Erythroblast (primary cell): ENCODE results near the gene CD38.
A peak's percentile ranks its signal among the peaks of the same experiment; 100 is the strongest.
"Not testable (repeated sequence)": the region's sequence is repeated elsewhere in the genome, so short reads cannot be mapped to it uniquely, and the experiment has no call there.

Experiments
- DNase-seq, 2 experiments: peaks; one replicate each; lab custom pipeline; 2025; lab: John Stamatoyannopoulos, UW
- GATA1 ChIP-seq: IDR thresholded peaks from 2 replicates; pipeline ENCODE4 v1.6.1; 2011; ENCODE audit warnings: low read depth, mild to moderate bottlenecking, control low read depth, low read length, moderate library complexity
- POLR2A ChIP-seq: IDR thresholded peaks from 2 replicates; pipeline ENCODE4 v1.6.1; 2011; ENCODE audit warnings: mild to moderate bottlenecking, low read length

CD38 gene

DNA sequence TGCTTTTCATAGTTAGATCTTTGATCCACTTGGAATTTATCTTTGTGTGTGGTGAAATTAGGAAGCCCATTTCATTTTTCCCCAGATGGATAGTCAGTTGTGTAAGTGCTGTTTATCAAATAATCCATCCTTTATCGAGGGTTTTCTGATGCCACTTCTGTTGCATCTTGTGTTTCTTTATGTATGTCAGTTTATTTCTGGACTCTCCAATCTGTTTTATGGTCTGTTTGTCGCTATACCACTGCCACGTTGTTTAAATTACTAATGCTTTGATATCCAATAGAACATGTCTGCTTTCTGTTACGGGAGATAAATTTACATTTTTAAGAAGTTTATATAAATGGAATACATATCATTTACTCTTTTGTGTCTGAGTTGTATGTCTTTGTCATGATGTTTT, 21.0 kb downstream of the CD38 start:
- TF ChIP-seq POLR2A (no peak), GATA1 (no peak)
- DNase-seq = no peak

DNA sequence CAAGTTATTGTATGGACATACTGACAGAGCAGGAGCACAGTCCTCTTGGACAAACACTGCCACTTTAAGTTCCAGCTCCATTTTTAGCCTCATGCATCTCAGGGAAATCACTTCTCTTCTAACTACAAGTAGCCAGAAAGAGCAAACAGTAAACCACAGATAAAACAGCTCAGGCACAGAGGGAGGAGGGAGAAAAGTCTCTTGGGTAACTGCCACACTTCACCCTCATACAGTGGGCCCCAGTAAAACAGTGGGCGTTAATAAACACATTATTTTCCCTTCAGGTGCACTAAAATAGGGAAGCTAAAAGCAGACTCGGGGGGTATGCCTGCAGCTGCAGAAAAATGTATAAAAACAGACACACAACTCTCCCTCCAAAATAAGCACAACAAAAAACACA, 21.6 kb downstream of the CD38 start:
- no peak for TF ChIP-seq GATA1
- TF ChIP-seq POLR2A = no peak
- no peak for DNase-seq

DNA sequence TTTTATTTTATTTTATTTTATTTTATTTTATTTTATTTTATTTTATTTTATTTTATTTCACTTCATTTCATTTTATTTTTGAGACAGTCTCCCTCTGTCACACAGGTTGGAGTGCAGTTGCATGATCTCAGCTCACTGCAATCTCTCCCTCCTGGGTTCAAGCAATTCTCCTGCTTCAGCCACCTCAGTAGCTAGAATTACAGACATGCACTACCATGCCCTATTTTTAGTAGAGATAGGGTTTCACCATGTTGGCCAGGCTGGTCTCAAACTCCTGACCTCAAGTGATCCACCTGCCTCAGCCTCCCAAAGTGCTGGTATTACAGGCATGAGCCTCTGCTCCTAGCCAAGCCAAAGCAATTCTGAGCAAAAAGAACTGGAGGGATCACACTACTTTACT, 24.4 kb downstream of the CD38 start:
- not testable (repeated sequence) for DNase-seq

DNA sequence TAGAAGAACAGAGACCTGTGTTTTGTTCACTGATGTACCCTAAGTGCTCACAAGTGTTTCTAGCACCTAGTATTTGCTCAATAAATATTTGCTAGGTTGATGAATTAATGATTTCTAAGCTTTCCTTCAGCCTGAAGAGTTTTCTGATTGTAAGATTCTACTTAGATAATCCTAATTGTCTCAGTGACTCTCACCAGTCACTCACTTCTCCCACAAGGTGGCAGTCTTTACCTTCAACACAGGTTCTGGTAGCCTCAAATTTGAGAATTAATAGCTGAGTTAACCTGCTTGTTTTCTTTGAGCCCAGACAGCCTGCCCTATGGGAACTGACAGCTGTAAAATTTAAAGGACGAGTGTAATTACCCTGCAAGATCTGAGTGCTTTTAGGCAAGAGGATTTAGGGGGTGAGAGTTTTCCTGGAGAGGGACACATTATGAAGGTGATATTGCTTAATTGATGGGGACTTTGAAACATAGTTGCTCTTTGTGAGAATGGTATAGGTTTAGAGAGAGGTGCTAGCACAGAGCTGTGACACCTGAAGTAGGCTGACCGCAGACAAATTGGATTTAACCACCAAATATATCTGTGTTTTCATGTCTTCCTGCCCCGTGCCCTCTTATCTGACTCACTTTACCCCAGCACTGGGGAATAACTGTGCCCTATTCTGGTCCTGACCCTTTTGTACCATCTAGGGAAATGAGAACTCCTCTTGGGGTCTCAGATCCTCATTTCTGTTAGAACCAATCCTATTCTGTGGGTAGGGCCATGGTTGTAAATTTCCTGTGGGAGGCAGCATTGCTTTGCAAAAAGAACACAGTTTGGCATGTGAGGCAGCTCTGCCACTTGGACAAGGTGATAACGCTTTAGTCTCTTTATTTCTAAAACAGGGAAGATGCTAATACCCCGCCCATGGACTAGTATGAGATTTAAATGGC, 27.7 kb downstream of the CD38 start:
- no peak for TF ChIP-seq POLR2A
- TF ChIP-seq GATA1 = no peak
- peak; percentile 37 to 53 for DNase-seq

DNA sequence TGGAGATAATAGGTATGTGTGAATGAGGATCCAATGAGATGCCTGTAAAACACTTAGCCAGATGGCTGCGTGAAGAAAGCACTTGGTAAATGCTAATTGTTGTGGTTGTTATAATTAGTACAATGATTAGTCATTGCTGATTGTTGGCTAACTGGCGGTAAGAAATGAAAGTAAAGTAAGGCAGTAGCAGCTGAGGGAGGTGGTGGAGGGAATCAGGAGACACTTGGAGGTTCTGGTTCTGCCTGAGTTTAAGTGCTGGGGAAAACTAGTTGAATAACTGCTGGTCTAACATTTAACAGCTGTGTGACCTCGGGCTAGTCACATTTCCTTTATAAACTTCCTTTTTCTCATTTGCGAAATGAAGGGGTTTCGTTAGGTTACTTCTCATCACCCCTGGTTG, 30.9 kb downstream of the CD38 start:
- no peak for TF ChIP-seq GATA1
- TF ChIP-seq POLR2A = no peak
- no peak for DNase-seq

DNA sequence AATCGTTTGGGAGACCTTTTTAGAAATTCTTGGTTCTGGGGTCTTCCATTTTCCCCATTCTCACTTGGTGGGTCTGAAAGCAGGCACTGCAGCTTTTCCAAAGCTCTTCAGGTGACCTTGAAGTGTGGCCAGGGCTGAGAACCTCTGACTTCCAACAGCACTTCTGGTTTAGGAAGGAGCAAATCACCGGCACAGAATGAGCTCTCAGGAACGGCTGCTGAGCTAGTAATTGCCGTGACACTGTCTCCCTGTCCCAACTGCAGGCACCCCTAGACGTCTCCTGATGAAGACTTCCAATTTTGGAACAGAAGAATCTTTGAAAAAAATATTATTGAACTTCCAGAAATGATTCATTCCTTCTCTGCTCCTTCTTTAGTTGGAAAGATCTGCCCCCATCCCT, 31.3 kb downstream of the CD38 start:
- TF ChIP-seq GATA1 (no peak), POLR2A (no peak)
- DNase-seq = no peak

DNA sequence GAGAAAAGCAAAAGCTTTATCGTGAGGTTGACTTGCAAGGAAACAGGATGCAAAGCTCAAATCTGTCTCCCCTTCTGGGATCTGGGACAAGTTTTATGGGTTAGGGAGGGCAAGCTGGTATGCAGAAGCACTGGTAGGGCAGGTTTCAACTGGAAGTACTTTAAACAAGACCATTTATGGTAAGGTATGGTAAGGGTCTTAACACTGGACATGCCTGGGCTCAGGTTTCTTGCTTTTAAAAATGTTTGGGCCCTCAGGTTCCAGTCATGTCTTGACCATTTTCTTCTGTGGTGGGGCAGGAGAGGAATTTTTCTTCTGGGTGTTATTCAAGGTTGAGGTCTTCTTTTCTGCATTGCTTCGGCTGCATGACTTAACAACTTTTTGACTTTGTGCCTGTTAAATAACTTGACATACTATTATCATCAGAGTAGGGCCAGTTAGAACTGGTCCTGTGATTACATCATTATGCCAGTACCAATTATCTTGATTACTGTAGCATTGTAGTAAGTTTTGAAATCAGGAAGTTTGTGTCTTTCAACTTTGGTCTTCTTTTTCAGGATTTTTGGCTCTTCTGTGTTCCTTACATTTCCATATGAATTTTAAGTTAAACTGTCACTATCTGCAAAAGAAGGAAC, 33.7 kb downstream of the CD38 start:
- no peak for DNase-seq

DNA sequence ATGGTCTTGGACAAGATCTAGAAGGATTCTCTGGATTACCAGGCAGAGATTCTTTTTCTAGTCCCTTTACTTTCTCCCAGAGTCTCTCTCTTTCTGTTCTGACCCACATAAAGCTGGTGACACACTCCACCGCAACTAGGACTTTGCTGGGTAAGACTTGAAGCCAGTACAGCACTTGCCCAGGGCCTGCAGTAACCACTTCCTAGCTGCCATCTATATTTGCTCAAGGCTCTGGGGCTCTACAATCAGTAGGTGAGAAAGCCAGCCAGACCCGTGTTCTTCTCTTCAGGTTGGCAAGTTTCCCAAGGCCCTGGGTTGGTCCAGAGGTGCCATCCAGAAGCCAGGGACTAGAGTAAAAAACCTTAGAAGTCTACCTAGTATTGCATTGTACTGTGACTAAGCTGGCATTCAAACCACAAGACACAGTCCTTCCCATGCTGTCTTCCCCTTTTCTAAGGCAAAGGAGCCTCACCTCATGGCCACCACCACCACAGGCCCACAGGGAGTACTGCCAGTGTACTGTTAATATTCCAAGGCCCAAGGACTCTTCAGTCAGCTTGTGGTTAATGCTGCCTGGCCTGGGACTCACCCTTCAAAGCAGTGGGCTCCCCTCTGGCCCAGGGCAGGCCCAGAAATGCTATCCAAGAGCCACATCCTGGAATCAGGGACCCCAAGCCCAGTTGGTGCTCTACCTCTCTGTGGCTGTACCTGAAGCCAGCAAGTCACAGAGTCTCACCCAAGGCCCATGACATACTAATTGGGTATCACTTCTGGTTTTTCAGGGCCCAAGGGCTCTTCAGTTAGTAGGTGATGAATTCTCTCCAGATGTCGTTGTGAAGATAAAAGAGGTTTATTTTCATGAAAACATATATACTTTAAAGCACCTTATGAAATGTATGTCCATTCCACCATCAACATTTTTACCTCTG, 54.7 kb downstream of the CD38 start:
- TF ChIP-seq GATA1 (no peak), POLR2A (no peak)
- no peak for DNase-seq

More for the DNA sequence above, 33.7 kb downstream of the CD38 start:
- TF ChIP-seq POLR2A (no peak), GATA1 (no peak)

DNA sequence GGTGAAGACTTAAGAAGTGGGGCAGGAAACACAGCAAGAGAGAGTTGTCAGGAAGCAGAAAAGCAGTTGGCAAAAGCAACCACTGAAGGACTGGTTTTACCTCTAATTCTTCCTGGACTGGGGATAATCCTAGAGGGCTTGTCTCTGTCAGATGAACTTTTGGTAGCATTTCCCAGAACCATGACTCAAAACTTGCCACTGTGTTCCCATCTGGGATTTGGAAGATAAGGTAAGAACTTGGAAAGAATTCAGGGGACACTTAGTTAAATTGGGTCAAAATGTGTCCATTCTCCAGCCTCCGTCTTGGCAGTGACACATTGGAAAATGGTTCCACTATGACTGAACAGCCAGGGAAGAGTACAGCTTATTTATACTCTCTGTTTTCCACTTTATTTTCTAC, 55.7 kb downstream of the CD38 start:
- no peak for TF ChIP-seq POLR2A
- no peak for TF ChIP-seq GATA1
- no peak for DNase-seq

DNA sequence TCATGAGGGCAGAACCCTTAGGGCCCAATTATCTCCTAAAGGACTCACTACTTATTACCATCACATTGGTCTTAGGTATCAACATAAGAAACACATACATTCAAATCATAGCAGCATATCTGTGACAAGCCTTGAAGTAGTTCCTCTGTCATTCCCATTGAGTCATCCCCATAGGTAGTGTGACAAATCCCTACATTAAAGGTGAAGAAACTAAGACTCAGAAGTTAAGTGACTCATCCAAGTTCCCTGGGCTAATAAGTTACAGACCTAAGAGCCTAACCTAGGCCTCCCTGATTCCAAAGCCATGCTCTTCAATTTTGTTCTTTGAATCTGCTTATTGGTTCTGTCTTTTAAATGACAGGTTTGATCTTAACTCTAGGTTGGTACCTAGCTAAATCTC, 58.2 kb downstream of the CD38 start:
- DNase-seq = no peak
- TF ChIP-seq GATA1 = no peak

DNA sequence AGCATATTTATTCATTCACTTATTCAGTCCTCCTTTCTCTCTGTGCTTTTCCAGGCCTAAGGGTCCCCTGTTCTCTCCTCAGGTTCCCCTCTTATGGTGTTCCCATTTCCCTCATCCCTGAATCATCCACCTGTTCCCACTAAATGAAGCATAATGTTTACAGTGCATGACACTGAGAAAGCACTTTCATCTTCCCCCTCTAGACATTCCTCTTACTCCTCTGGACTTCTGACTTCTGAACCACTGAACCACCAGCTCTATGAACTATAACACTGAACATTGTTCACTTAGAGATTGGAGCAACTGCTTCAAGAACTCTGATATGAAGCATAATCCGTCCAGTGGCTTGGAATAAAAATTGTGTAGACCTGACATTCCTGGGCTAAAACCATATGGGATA, 59.5 kb downstream of the CD38 start:
- no peak for TF ChIP-seq GATA1
- no peak for TF ChIP-seq POLR2A
- DNase-seq = no peak

DNA sequence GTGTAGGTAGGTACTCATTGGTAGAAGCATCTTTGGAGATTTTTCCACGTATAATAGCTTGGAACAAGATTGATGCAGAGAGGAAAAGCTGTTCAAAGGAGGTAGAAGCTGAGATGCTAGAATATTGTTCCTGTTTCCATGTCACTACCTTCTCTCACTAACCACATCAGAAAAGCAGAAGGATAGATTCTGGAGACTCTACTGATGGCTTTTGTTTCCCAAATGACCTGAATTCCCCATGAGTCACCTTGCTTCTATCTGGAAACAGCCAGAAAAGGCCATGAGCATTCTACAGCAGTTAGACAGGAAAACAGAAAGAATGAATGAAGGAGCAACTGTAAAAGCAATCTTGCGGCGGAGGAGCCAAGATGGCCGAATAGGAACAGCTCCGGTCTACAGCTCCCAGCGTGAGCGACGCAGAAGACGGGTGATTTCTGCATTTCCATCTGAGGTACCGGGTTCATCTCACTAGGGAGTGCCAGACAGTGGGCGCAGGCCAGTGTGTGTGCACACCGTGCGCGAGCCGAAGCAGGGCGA, 63.1 kb downstream of the CD38 start:
- DNase-seq = not testable (repeated sequence)

DNA sequence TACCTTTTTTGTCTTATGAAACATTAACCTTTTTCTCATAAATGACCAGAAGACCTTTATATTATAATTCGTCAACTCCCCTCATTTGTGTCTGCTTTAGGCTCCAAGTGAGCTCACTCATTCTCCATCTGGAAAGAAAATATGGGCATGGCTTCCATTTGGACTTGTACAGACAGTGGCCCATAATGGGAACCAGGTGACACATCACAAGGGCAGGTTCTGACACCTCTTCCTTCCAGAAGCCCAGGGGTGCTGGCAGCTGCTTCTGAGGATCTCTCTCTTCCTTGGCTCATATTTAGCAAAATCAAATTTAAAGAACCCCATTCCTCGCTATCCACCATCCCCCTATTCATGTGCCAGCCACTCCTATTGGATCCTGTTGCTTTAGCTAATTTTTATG, 69.6 kb downstream of the CD38 start:
- no peak for TF ChIP-seq GATA1
- TF ChIP-seq POLR2A = no peak
- DNase-seq = no peak
